MCF 10A (cell line): ENCODE measurements around the gene SMC1B. TPM values are rescaled to one million over a fixed set of nuclear protein-coding genes. Genes with fewer than 3 reads are reported as not detected.

Source experiments
- BruUV-seq: library from RNA; stranded (reverse); fragments of 400-500 nt; replicated peaks from 2 replicates; lab custom pipeline; 2021; lab: Mats Ljungman, UMichigan
- CTCF ChIA-PET: fragments of 300-600 bp; sonication (Branson Sonifier 250); formaldehyde crosslinking; extraction: SDS; loops from one replicate; lab custom pipeline; 2021; ENCODE audit warnings: antibody characterized with exemption, inconsistent platforms; lab: Yijun Ruan, JAX
- POLR2A ChIA-PET: fragments of 300-600, 350-650 bp; sonication (Branson Sonifier 250); formaldehyde crosslinking; extraction: SDS; loops from one replicate; lab custom pipeline; 2020; ENCODE audit warnings: antibody characterized with exemption, inconsistent platforms; lab: Yijun Ruan, JAX
- DNase-seq: peaks from one replicate; pipeline ENCODE4 v3.0.0-alpha.2; 2018; ENCODE audit not compliant: unreplicated experiment
- H3K27ac Mint-ChIP-seq: one replicate; pipeline ENCODE4 v1.8.0; 2022; ENCODE audit warnings: mild to moderate bottlenecking, low read depth, mixed read lengths; ENCODE audit not compliant: unreplicated experiment
- H3K27me3 Mint-ChIP-seq: one replicate; pipeline ENCODE4 v1.8.0; 2022; ENCODE audit warnings: mixed read lengths; ENCODE audit not compliant: insufficient read depth, unreplicated experiment
- H3K36me3 Mint-ChIP-seq: one replicate; pipeline ENCODE4 v1.8.0; 2022; ENCODE audit warnings: mild to moderate bottlenecking, moderate library complexity, mixed read lengths; ENCODE audit not compliant: insufficient read depth, unreplicated experiment
- H3K4me1 Mint-ChIP-seq: one replicate; pipeline ENCODE4 v1.8.0; 2022; ENCODE audit warnings: mixed read lengths; ENCODE audit not compliant: insufficient read depth, unreplicated experiment
- H3K4me3 Mint-ChIP-seq: one replicate; pipeline ENCODE4 v1.8.0; 2022; ENCODE audit warnings: mild to moderate bottlenecking, moderate library complexity, mixed read lengths; ENCODE audit not compliant: unreplicated experiment
- H3K9me3 Mint-ChIP-seq: one replicate; pipeline ENCODE4 v1.8.0; 2022; ENCODE audit warnings: mixed read lengths; ENCODE audit not compliant: unreplicated experiment
- CTCF ChIP-seq: fragments of 200-600 bp; IDR thresholded peaks from one replicate; pipeline ENCODE4 v1.8.0; 2022; ENCODE audit warnings: antibody characterized with exemption, mild to moderate bottlenecking; ENCODE audit not compliant: unreplicated experiment
- intact Hi-C: fragments of 100-400 bp; cut with micrococcal nuclease; formaldehyde crosslinking; loops from 2 replicates; pipeline ENCODE4 v1.14.1; 2022
- total RNA-seq: library from RNA; stranded (reverse); gene quantifications from 2 replicates; pipeline ENCODE4 v1.2.3, GENCODE V29; 2022

The SMC1B gene
- total RNA-seq, 1 experiment from 2014 or later = not detected

- no peak overlapping the region for H3K27ac Mint-ChIP-seq
- no peak for TF ChIP-seq CTCF
- H3K9me3 Mint-ChIP-seq = no peaks in the 10 kb centered on the region
- H3K4me1 Mint-ChIP-seq = no peaks in the 10 kb centered on the region
- no peaks in the 10 kb centered on the region for H3K27me3 Mint-ChIP-seq
- BruUV-seq = no TSS peak
- ChIA-PET POLR2A (interaction anchor here (0.7 kb wide), 1 partner anchor 401 kb away, joined by 3 read pairs; no protein-coding TSS in a partner anchor), CTCF (interaction anchor here (0.7 kb wide), 1 partner anchor 202 kb away, joined by 3 read pairs; no protein-coding TSS in a partner anchor)
- intact Hi-C loops = no loop called here
- H3K36me3 Mint-ChIP-seq = peaks cover 6% of the 10 kb centered on the region
- peak; percentile 6 for DNase-seq
- no peak overlapping the region for H3K4me3 Mint-ChIP-seq
Observed at GRCh38 chr22:45351956-45352355, 61.4 kb downstream of the SMC1B start.

GRCh38 chr22:45349916-45350315 is 63.5 kb downstream of the SMC1B start:
- Mint-ChIP-seq H3K27me3 (no peaks in the 10 kb centered on the region), H3K36me3 (no peaks in the 10 kb centered on the region), H3K4me1 (no peaks in the 10 kb centered on the region), H3K4me3 (no peak overlapping the region), H3K27ac (no peak overlapping the region), H3K9me3 (no peaks in the 10 kb centered on the region)
- TF ChIP-seq CTCF = no peak
- no TSS peak for BruUV-seq
- ChIA-PET POLR2A (interaction anchor here (0.7 kb wide), 1 partner anchor 1322 kb away, joined by 3 read pairs; no protein-coding TSS in a partner anchor), CTCF (interaction anchor here (1.5 kb wide), 1 partner anchor 14 kb away, joined by 4 read pairs; no protein-coding TSS in a partner anchor)
- no peak for DNase-seq
- intact Hi-C loops = no loop called here

- Mint-ChIP-seq H3K27ac (no peak overlapping the region), H3K36me3 (peaks cover 36% of the 10 kb centered on the region), H3K27me3 (no peaks in the 10 kb centered on the region), H3K9me3 (no peaks in the 10 kb centered on the region), H3K4me1 (no peaks in the 10 kb centered on the region), H3K4me3 (no peak overlapping the region)
- CTCF ChIA-PET = interaction anchor here (0.6 kb wide), 1 partner anchor 13 kb away, joined by 3 read pairs; no protein-coding TSS in a partner anchor
- intact Hi-C loops = no loop called here
- no peak for DNase-seq
- BruUV-seq = no TSS peak
- POLR2A ChIA-PET = no interaction called here
- no peak for TF ChIP-seq CTCF
Observed at GRCh38 chr22:45344334-45344733, 69.1 kb downstream of the SMC1B start.

GRCh38 chr22:45343143-45343542 is 70.3 kb downstream of the SMC1B start:
- POLR2A ChIA-PET = interaction anchor here (0.5 kb wide), 1 partner anchor 14 kb away, joined by 3 read pairs; no protein-coding TSS in a partner anchor
- intact Hi-C loops = no loop called here
- CTCF ChIA-PET = no interaction called here
- H3K27me3 Mint-ChIP-seq = no peaks in the 10 kb centered on the region
- BruUV-seq = no TSS peak
- no peak overlapping the region for H3K27ac Mint-ChIP-seq
- no peak for TF ChIP-seq CTCF
- H3K4me1 Mint-ChIP-seq = no peaks in the 10 kb centered on the region
- DNase-seq = no peak
- peaks cover 43% of the 10 kb centered on the region for H3K36me3 Mint-ChIP-seq
- no peak overlapping the region for H3K4me3 Mint-ChIP-seq
- H3K9me3 Mint-ChIP-seq = no peaks in the 10 kb centered on the region
